Hepatocyte (in vitro differentiated cells): ENCODE data around the gene SYVN1. TPM values are rescaled to one million over a fixed set of nuclear protein-coding genes. Genes with fewer than 3 reads are reported as not detected.
"Not testable (repeated sequence)": the region's sequence is repeated elsewhere in the genome, so short reads cannot be mapped to it uniquely, and the experiment has no call there.

ENCODE experiments used
- DNase-seq: peaks from one replicate; pipeline ENCODE4 v3.0.0-alpha.2; 2016; ENCODE audit warnings: low spot score
- H2AFZ ChIP-seq: fragments of 200-600 bp; sonication (generic); 2 replicates; pipeline ENCODE4 v1.6.0; 2016; ENCODE audit warnings: antibody characterized with exemption, mild to moderate bottlenecking
- H3K27ac ChIP-seq: fragments of 200-600 bp; sonication (generic); 2 replicates; pipeline ENCODE4 v1.5.1; 2016; ENCODE audit warnings: mild to moderate bottlenecking
- H3K27me3 ChIP-seq: fragments of 200-600 bp; sonication (generic); 2 replicates; pipeline ENCODE4 v1.6.1; 2016
- H3K36me3 ChIP-seq: fragments of 200-600 bp; sonication (generic); replicated peaks from 2 replicates; pipeline ENCODE4 v1.5.1; 2016; ENCODE audit warnings: low read depth; ENCODE audit not compliant: insufficient read depth
- H3K4me1 ChIP-seq: fragments of 200-600 bp; sonication (generic); 2 replicates; pipeline ENCODE4 v1.5.1; 2016; ENCODE audit warnings: mild to moderate bottlenecking, moderate library complexity; ENCODE audit not compliant: insufficient read depth
- H3K4me2 ChIP-seq: fragments of 200-600 bp; sonication (generic); 2 replicates; pipeline ENCODE4 v1.6.0; 2016
- H3K4me3 ChIP-seq: fragments of 200-600 bp; sonication (generic); 2 replicates; pipeline ENCODE4 v1.5.1; 2016; ENCODE audit warnings: mild to moderate bottlenecking
- H3K79me2 ChIP-seq: fragments of 200-600 bp; sonication (generic); 2 replicates; pipeline ENCODE4 v1.6.0; 2017; ENCODE audit warnings: mild to moderate bottlenecking
- H3K9me2 ChIP-seq: fragments of 200-600 bp; sonication (generic); replicated peaks from 2 replicates; pipeline ENCODE4 v1.6.0; 2017; ENCODE audit warnings: mild to moderate bottlenecking; ENCODE audit not compliant: insufficient read depth
- H3K9me3 ChIP-seq: fragments of 200-600 bp; sonication (generic); 2 replicates; pipeline ENCODE4 v1.5.1; 2016; ENCODE audit warnings: low read depth, mild to moderate bottlenecking
- H4K20me1 ChIP-seq: fragments of 200-600 bp; sonication (generic); 2 replicates; pipeline ENCODE4 v1.6.0; 2016; ENCODE audit warnings: mild to moderate bottlenecking; ENCODE audit not compliant: insufficient read depth, poor library complexity, severe bottlenecking
- CTCF ChIP-seq: fragments of 200-600 bp; sonication (generic); IDR thresholded peaks from 2 replicates; pipeline ENCODE4 v1.5.1; 2016; ENCODE audit warnings: antibody characterized with exemption, mild to moderate bottlenecking; ENCODE audit not compliant: poor library complexity
- EZH2 ChIP-seq: fragments of 200-600 bp; sonication (generic); IDR thresholded peaks from 2 replicates; pipeline ENCODE4 v1.6.1; 2016; ENCODE audit warnings: antibody characterized with exemption, mild to moderate bottlenecking, borderline replicate concordance
- EZH2phosphoT487 ChIP-seq: fragments of 200-600 bp; sonication (generic); IDR thresholded peaks from one replicate; pipeline ENCODE4 v1.6.1; 2018; ENCODE audit warnings: antibody characterized with exemption, mild to moderate bottlenecking, low read depth, moderate library complexity; ENCODE audit not compliant: unreplicated experiment, severe bottlenecking
- WGBS: methylation state at CpG from one replicate; pipeline ENCODE4 v1.1.6; 2016; ENCODE audit warnings: low lambda C conversion rate; ENCODE audit errors: missing lambda C conversion rate; 5-methylcytosine and 5-hydroxymethylcytosine counted together
- polyA plus RNA-seq: library from polyadenylated mRNA; unstranded; fragments of >200 nt; fragmentation: Nextera tagmentation; extraction: Ambion mirVana; gene quantifications from 2 replicates; pipeline ENCODE4 v1.2.1, GENCODE V29; 2016
- total RNA-seq: library from RNA; depleted of rRNA; stranded (reverse); fragments of >200 nt; gene quantifications from 2 replicates; pipeline ENCODE4 v1.2.3, GENCODE V29; 2014

SYVN1 gene
- total and polyA plus RNA-seq, 2 experiments from 2014 or later, result 27.7 to 31.8 TPM

DNA sequence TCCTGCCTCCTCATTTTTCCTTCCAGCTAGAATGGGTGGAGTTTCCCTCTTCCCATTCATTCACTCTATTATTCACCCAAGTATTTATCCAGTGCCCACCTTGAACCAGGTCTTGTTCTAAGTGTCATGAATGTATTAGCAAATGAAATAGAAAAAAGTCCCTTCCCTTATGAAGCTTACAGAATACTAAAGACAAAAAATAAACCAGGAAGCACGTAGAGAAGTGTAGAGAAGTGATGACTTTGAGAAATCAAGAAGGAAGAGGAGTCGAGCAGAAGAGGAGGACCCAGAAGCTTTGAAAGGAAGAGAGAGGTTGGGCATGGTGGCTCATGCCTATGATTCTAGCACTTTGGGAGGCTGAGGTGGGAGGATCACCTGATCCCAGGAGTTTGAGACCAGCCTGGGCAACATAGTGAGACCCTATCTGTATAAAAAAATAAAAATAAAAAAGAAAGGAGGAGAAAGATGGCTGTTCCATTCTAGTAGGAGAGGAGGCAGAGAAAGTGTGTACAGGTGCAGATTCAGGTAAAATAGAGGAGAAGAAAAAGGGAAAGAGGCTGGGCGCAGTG lies 17.1 kb upstream of the SYVN1 start:
- Histone ChIP-seq H2AFZ (no peak overlapping the region), H3K27ac (peak overlapping the region; percentile 25), H3K4me1 (peaks cover 8% of the 10 kb centered on the region), H3K9me2 (no peaks in the 10 kb centered on the region), H3K27me3 (no peaks in the 10 kb centered on the region), H3K36me3 (no peaks in the 10 kb centered on the region), H3K4me3 (no peak overlapping the region), H3K79me2 (no peaks in the 10 kb centered on the region), H3K4me2 (no peak overlapping the region), H3K9me3 (no peaks in the 10 kb centered on the region), H4K20me1 (no peaks in the 10 kb centered on the region)
- TF ChIP-seq EZH2phosphoT487 (no peak), CTCF (no peak), EZH2 (no peak)
- WGBS, result 89% methylated on average over 3 of the region's 3 CpGs
- DNase-seq, result no peak

GRCh38 chr11:65150509-65151299 lies 16.4 kb upstream of the SYVN1 start:
- WGBS, result 43% methylated on average over 12 of the region's 12 CpGs
- DNase-seq, result peak; percentile 84
- Histone ChIP-seq H3K27ac (peak overlapping the region; percentile 25), H3K79me2 (no peaks in the 10 kb centered on the region), H3K27me3 (no peaks in the 10 kb centered on the region), H2AFZ (no peak overlapping the region), H3K9me3 (no peaks in the 10 kb centered on the region), H3K9me2 (no peaks in the 10 kb centered on the region), H3K4me2 (peak overlapping the region; percentile 38), H3K36me3 (no peaks in the 10 kb centered on the region), H4K20me1 (no peaks in the 10 kb centered on the region), H3K4me3 (no peak overlapping the region), H3K4me1 (peaks cover 8% of the 10 kb centered on the region)
- TF ChIP-seq CTCF, result no peak
- TF ChIP-seq EZH2phosphoT487, result no peak
- no peak for TF ChIP-seq EZH2

- not testable (repeated sequence) for H3K9me2 ChIP-seq, H4K20me1 ChIP-seq, H3K4me3 ChIP-seq, H3K9me3 ChIP-seq, H2AFZ ChIP-seq, H3K27me3 ChIP-seq, H3K4me1 ChIP-seq, H3K79me2 ChIP-seq, H3K36me3 ChIP-seq, DNase-seq
- WGBS, result 81% methylated on average over 10 of the region's 10 CpGs
- Histone ChIP-seq H3K4me2 (peak overlapping the region; percentile 38), H3K27ac (peak overlapping the region; percentile 25)
These were observed 15.8 kb upstream of the SYVN1 start for GRCh38 chr11:65150131-65150508.

DNA sequence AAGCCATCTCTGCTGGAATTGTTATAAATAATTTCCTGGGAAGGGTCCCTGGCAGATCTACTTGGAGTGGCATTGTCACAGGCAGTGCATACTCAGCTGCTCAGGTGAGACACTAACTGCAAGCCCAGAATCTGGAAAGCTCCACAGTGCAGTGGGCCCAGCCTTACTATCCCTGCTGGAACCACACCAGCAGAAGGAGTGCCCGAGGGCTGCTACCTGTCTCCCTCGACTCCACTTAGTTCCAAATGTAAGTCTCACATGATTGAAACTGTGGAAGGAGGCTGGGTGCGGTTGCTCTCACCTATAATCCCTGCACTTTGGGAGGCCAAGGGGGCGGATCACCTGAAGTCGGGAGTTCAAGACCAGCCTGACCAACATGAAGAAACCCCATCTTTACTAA lies 14.3 kb upstream of the SYVN1 start:
- no peak overlapping the region for H3K4me3 ChIP-seq
- no peaks in the 10 kb centered on the region for H3K27me3 ChIP-seq
- TF ChIP-seq EZH2phosphoT487 (no peak), EZH2 (no peak), CTCF (no peak)
- no peaks in the 10 kb centered on the region for H3K79me2 ChIP-seq
- H3K27ac ChIP-seq, result no peak overlapping the region
- no peak overlapping the region for H3K4me2 ChIP-seq
- no peak for DNase-seq
- WGBS, result 83% methylated on average over 5 of the region's 5 CpGs
- no peaks in the 10 kb centered on the region for H4K20me1 ChIP-seq
- peaks cover 8% of the 10 kb centered on the region for H3K4me1 ChIP-seq
- no peaks in the 10 kb centered on the region for H3K9me3 ChIP-seq
- no peaks in the 10 kb centered on the region for H3K9me2 ChIP-seq
- no peaks in the 10 kb centered on the region for H3K36me3 ChIP-seq
- H2AFZ ChIP-seq, result no peak overlapping the region
